ENCODE results near the gene LMBR1.

DNA sequence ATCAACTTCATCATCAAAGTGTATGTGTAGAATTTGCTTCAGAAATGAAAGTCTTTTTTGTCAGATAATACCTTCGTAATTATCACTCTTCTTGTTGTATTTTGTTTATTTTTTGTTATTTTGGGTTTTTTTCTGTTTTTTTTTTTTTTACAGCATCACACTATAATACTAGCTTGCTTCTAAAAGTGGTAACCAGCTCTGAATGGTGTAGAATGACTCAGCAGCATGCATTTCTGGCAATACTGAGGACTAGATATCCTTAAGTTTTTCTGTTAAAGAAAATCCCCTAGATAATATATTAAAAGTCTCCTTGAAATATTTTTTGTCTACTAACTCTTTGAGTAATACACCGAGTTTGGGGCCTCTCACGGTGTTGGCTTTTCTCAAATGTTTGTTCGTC lies 109.1 kb downstream of the LMBR1 start:
- TF ChIP-seq, protein P1, sequence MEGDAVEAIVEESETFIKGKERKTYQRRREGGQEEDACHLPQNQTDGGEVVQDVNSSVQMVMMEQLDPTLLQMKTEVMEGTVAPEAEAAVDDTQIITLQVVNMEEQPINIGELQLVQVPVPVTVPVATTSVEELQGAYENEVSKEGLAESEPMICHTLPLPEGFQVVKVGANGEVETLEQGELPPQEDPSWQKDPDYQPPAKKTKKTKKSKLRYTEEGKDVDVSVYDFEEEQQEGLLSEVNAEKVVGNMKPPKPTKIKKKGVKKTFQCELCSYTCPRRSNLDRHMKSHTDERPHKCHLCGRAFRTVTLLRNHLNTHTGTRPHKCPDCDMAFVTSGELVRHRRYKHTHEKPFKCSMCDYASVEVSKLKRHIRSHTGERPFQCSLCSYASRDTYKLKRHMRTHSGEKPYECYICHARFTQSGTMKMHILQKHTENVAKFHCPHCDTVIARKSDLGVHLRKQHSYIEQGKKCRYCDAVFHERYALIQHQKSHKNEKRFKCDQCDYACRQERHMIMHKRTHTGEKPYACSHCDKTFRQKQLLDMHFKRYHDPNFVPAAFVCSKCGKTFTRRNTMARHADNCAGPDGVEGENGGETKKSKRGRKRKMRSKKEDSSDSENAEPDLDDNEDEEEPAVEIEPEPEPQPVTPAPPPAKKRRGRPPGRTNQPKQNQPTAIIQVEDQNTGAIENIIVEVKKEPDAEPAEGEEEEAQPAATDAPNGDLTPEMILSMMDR (IDR thresholded peaks at IDR 0.05): no peak
- TF ChIP-seq POLR2AphosphoS5 (IDR thresholded peaks at IDR 0.05): no peak
